ENCODE results near the gene CLTRN.
A peak's percentile ranks its signal among the peaks of the same experiment; 100 is the strongest.
"Not testable (repeated sequence)": the region's sequence is repeated elsewhere in the genome, so short reads cannot be mapped to it uniquely, and the experiment has no call there.

The CLTRN gene, protein sequence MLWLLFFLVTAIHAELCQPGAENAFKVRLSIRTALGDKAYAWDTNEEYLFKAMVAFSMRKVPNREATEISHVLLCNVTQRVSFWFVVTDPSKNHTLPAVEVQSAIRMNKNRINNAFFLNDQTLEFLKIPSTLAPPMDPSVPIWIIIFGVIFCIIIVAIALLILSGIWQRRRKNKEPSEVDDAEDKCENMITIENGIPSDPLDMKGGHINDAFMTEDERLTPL

DNA sequence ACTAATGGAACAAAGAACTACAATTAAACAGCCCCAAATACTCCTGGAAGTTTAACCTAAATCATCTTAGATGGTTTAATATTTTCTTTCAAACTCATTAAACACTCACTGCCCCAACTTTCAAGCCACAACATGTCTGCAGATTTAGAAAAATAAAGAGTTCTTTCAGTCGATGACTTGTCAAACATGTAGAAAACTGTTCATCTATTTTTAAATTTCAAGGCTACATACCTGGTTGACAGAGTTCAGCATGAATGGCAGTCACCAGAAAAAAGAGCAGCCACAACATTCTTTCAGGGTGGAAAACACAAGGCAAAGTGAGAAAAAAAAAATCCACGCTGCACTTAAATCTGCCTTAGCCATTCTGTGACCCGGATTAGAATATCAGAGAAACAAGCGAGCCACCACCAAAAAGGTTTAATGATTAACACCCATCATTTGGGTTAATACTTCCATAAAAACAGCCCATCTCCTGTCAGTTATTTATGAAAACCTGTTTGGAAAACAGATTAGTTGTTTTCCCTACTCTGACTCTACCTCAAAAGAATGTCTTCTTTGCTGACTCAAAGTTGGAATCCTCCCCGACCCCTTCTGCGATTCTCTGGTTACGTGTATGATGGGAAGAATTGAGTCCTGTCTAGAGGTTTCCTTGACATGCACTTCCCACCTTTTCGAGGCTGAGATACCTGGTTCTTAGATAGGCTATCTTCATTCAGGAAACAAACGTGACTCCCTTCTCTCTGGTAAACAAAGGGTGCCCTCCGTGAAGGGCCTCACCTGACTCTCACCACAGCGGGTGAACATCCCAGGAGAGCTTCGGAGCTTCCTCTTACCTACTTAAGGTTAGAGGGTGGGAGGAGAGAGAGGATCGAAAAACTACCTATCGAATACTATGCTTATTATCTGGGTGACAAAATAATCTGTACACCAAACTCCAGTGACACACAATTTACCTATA, at the start of gene CLTRN:
Gene CLTRN (minus strand): TSS at position 319 of the 958 bp plus-strand sequence. CDS start 30 bp downstream, at position 289.
- no peak for TF ChIP-seq ZNF274 (IDR thresholded peaks at IDR 0.05; ENCODE audit: low read depth, low read length)

DNA sequence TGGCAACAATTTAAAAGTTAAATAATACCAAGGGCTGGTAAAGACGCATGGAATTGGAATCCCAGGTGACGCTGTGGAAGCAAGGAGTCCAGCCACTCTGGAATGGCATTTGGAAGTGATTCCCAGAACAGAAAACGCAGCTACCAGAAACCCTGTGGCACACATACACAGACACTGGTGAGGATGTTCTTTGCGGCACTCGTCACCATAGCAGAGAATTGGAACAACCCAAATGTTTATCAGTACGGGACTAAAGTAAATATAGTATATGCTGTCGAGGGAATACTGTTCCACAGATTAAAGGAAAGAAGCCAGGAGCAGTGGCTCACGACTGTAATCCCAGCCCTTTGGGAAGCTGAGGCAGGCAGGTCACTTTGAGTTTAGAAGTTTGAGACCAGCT, 39.7 kb upstream of the CLTRN start:
- not testable (repeated sequence) for H3K4me3 ChIP-seq (ENCODE audit: low read length)

More for the DNA sequence above, at the start of gene CLTRN:
- H3K4me3 ChIP-seq (ENCODE audit: low read length) = no peak within 1 kb of the TSS

DNA sequence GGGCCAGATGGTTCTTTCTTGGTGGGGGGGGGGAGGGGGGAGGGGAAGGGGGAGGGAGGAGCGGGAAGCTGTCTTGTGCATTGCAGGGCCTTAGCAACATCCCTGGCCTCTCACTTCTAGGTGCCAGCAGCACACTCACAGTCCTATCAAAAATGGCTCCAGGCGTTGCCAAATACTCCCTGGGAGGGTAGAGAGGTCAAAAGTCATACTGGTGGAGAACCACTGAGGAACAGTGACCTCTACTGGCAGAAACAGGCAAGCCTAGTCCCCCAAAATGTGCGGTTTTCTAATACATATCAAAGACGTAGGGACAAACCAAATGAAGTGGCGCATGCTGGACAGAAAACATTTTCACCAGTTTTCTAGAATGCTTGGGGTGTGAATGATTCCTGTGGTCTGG, 39.2 kb upstream of the CLTRN start:
- not testable (repeated sequence) for H3K4me3 ChIP-seq (ENCODE audit: low read length)

DNA sequence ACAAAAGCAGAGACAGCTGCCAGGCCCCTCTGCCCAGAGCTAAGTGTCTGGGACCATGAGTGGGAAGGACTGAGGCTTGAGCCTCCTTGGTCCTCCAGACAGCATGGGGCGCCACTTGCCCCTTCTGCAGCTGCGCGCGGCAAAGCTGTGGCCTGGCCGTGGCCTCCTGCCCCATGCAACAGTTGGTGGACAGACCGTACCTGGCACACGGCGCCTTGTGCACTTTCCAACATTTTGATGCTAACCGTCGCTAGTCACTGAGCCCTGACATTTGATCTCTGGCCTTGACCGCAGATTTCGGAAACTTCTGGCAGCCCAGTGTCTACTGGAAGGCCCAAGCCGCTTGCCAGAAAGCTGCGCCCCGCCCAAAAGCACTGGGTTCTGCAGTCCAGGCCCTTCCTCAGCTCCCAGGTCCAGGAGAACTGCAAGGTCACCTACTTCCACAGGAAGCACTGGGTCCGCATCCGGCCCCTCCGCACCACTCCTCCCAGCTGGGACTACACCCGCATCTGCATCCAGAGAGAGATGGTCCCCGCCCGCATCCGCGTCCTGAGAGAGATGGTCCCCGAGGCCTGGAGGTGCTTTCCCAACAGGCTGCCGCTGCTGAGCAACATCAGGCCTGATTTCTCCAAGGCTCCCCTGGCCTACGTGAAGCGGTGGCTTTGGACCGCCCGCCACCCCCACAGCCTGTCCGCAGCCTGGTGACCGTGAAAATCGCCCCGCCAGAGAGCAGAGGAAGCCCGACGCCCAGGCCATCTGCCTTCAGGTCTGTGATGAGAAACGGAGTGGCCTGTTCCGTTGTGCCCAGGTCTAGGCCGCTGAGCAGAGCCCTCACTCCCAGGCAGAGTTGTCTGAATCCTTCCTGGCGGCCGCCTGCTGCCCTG, 38.1 kb upstream of the CLTRN start:
- H3K4me3 ChIP-seq (ENCODE audit: low read length) = no peak overlapping the region
- TF ChIP-seq ZNF274 (IDR thresholded peaks at IDR 0.05; ENCODE audit: low read depth, low read length) = no peak

DNA sequence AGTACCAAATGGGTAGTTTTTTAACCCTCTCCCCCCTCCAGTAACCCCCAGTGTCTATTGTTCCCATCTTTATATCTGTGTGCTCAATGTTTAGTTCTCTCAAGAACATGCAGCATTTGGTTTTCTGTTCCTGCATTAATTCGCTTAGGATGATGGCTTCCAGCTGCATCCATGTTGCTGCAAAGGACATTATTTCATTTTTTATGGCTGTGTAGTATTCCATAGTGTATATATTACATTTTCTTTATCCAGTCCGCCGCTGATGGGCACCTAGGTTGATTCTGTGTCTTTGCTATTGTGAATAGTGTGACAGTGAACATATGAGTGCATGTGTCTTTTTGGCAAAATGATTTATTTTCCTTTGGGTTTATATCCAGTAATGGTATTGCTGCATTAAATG, 31.9 kb upstream of the CLTRN start:
- TF ChIP-seq ZNF274 (IDR thresholded peaks at IDR 0.05; ENCODE audit: low read depth, low read length) = no peak
- H3K4me3 ChIP-seq (ENCODE audit: low read length) = no peak overlapping the region

DNA sequence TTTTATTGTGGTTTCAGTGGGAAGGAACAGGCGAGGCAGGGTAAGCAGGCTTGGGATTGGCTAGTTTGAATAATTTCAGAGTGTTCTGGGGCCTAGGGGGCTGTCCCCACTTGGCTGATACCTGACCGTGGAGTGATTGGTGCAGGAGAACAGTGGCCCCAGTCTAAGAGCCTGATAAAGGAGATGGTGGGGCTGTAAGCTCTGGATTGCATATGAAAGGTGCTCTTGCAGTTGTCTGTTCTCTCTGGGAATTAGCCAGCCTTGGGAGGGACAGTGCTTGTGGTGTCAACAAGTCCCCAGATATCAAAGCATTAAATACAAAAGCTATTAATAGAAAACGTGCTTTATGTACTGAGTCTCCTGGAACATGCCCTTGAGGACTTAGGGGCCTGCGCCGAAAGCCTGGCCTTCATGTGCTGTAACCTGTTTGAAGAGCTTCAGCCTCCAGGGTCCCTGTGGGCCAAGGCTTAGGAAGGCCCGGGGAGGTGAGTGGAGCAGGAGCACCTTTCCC, 30.4 kb upstream of the CLTRN start:
- TF ChIP-seq ZNF274 (IDR thresholded peaks at IDR 0.05; ENCODE audit: low read depth, low read length) = no peak
- no peak overlapping the region for H3K4me3 ChIP-seq (ENCODE audit: low read length)

DNA sequence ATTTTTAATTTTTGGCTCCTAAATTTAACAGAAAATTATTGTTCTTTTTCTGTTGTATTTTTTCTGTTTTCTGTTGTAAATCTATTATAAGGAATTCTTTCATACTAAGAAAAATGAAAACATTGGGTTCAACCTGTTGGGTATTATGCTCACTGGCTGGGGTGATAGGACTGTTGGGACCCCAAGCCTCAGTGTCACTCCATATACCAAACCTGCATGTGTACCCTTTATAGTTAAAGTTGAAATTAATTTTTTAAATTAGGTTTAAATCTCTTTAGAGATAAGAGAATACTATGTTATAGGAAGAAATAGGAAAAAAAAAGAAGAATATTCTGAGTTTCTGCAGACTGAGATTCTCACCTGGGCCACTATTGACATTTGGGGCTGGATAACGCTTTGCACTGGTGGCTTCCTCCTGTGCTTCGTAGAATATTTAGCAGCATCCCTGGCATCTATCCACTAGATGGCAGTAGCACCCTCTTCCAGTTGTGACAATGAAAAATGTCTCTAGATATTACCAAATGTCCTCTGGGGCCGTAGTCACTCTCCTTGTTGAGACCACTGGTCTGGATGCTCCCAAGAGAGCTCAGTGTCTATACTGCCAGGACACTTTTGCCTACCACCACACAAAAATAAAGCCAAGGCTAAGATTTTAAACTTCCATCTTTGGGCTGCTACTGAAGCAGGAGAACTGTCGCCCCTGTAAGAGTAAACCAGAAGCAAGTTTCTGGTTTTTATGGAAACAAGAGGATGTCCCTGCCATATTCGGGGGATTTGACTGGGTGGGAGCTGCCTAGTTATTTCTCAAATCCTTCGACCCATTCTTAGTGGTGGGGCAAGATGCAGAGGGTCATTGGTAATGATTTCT, 22.4 kb upstream of the CLTRN start:
- no peak for TF ChIP-seq ZNF274 (IDR thresholded peaks at IDR 0.05; ENCODE audit: low read depth, low read length)
- no peak overlapping the region for H3K4me3 ChIP-seq (ENCODE audit: low read length)

DNA sequence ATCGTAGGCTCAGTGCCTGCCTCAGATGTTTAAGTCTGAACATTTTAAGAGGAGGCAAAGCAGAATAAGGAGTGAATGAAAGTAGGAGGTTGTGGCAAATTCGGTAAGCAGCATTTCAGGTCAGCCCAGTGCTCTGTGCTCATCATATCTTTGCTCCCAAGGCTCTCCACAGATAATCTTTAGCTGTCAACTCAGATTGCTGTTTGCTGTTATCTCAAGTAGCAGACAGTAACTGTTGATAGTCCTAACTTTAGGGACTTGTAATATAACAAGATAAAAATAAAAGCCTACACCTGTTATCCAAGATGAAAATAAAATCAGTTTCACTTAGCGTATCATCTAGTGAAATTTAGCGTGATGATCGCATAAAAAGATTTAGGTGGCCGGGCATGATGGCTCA, 18.6 kb upstream of the CLTRN start:
- H3K4me3 ChIP-seq (ENCODE audit: low read length) = no peak overlapping the region
- TF ChIP-seq ZNF274 (IDR thresholded peaks at IDR 0.05; ENCODE audit: low read depth, low read length) = no peak

DNA sequence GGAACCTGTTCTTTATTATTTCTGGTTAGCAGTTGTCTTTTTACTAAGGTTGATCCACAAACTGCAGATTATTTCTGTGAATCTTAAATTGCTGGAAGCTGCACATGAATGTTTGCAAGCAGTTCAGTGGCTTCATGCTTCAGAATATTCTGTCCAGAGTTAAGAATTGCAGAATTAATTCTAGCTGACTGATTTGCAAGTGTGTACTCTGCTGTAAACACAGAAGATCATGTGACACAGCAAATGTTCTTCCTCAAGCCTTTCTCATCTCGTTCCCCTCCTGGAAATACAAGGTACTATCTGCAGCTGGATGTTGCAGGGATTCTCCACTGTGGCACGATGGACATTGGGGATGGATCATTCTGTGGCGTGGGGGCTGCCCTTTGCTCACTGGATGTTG, 16.8 kb upstream of the CLTRN start:
- H3K4me3 ChIP-seq (ENCODE audit: low read length) = no peak overlapping the region
- TF ChIP-seq ZNF274 (IDR thresholded peaks at IDR 0.05; ENCODE audit: low read depth, low read length) = no peak

DNA sequence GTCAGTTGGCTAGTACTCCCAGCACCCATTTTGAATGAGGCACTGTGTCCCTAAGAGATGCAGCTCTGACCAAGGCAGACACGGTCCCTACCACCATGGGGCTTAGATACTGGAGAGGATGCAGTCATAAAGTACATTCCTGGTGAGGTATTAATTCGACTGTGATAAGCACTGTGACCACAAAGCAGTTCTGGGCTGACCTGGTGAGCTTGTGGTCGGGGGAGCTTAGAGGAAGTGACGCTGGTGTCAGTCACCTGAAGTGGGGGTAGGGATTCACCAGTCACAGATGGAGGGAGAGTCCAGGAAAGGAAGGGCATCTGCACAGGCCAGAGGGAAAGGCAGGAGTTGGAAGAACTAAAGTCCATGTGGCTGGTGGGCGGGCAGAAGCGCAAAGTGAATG, 15.8 kb upstream of the CLTRN start:
- TF ChIP-seq ZNF274 (IDR thresholded peaks at IDR 0.05; ENCODE audit: low read depth, low read length) = no peak
- no peak overlapping the region for H3K4me3 ChIP-seq (ENCODE audit: low read length)

DNA sequence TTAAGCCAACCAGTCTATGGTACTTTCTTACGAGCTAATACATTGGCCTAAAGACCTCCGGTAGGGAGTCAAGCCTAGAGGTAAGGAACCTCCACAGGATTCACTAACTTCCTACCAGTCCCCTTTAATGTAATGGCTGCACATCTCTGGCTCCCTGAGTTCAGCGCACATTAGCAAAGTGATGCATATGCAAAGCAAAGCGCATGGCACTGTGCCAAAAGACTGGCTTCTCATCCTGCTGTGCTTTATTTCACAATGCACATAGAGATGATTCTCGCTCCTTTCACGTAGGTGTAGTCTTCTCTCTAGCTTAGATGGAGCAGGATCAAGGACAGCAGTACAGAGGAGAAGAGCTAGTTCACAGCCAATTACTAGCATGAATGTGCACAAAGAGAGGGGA, 14.6 kb upstream of the CLTRN start:
- no peak overlapping the region for H3K4me3 ChIP-seq (ENCODE audit: low read length)
- TF ChIP-seq ZNF274 (IDR thresholded peaks at IDR 0.05; ENCODE audit: low read depth, low read length) = no peak

DNA sequence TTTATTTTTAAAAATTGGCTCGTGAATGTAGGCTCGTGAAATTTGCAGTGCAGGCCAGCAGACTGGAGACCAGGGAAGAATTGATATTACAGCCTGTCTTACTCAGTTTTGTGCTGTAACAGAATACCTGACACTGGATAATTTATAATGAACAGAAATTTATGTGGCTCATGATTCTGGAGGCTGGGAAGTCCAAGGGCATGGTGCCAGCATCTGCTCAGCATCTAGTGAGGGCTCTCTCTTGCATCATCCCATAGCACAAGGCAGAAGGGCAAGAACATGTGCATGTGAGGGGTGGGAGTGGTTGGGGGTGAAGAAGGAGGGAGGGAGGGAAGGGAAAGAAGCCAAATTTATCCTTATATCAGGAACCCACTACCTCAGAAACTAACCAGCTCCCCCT, 13.7 kb upstream of the CLTRN start:
- H3K4me3 ChIP-seq (ENCODE audit: low read length) = no peak overlapping the region
- TF ChIP-seq ZNF274 (IDR thresholded peaks at IDR 0.05; ENCODE audit: low read depth, low read length) = no peak

DNA sequence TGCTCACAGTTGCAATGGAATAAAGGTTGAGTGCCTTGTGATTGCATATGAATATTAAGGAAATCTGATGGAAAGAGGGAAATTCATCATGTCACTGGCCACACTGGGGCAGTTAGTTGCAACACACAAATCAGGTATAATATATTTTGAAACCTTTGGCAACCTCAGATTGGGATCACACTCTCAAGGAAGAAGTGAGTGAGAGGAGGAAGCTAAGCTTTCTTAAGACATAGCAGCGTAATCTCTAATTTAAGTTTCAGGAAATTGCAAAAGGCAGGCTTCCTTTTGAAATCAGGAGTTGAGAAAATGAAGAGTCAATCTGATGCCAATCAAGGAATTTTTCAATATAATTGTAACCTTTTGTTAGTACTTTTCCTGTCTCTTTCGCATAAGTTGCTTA, 12.3 kb upstream of the CLTRN start:
- TF ChIP-seq ZNF274 (IDR thresholded peaks at IDR 0.05; ENCODE audit: low read depth, low read length) = no peak

More for the DNA sequence above, 12.3 kb upstream of the CLTRN start:
- peak overlapping the region; percentile 76 for H3K4me3 ChIP-seq (ENCODE audit: low read length)
